Measurements from ENCODE around the gene RBM34.
A peak's percentile ranks its signal among the peaks of the same experiment; 100 is the strongest.

RBM34 gene

DNA sequence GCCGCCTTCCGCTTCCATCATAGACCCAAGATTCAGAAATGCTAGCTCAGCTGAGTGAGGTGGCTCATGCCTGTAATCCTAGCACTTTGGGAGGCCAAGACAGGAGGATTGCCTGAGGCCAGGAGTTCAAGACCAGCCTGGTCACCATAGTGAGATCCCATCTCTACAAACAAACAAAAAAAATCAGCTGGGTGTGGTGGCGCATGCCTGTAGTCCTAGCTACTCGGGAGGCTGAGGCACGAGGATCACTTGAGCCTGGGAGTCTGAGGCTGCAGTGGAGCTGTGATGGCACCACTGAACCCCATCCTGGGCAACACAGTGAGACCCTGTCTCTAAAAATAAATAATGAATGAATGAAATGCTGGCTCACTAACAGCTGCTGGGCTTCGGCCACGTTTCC, 72.1 kb downstream of the RBM34 start:
- H3K27ac ChIP-seq: no peak overlapping the region
- TF ChIP-seq ZFX (IDR thresholded peaks at IDR 0.05): no peak
- TF ChIP-seq, protein P1, sequence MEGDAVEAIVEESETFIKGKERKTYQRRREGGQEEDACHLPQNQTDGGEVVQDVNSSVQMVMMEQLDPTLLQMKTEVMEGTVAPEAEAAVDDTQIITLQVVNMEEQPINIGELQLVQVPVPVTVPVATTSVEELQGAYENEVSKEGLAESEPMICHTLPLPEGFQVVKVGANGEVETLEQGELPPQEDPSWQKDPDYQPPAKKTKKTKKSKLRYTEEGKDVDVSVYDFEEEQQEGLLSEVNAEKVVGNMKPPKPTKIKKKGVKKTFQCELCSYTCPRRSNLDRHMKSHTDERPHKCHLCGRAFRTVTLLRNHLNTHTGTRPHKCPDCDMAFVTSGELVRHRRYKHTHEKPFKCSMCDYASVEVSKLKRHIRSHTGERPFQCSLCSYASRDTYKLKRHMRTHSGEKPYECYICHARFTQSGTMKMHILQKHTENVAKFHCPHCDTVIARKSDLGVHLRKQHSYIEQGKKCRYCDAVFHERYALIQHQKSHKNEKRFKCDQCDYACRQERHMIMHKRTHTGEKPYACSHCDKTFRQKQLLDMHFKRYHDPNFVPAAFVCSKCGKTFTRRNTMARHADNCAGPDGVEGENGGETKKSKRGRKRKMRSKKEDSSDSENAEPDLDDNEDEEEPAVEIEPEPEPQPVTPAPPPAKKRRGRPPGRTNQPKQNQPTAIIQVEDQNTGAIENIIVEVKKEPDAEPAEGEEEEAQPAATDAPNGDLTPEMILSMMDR (conservative IDR thresholded peaks at IDR 0.05): no peak

DNA sequence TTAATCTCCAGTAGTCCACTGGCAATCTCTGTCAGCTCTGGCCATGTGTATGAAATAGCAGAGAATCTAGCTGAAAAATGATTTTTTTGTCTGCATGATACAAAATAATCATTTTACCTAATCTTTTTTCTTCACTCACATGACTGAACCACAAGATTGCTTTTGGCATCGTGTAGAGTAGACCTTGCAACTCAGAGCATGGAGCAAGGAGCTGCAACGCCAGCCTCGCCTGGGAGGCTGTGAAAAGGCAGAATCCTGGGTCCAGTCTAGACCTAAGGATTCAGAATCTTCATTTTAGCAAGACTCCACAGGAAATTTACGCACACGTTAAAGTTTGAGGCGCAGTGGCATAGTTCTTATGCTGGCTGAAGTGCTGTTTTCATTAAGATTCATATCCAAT, 72.6 kb downstream of the RBM34 start:
- H3K27ac ChIP-seq: no peak overlapping the region
- TF ChIP-seq, protein P1 (conservative IDR thresholded peaks at IDR 0.05): no peak
- TF ChIP-seq ZFX (IDR thresholded peaks at IDR 0.05): no peak

DNA sequence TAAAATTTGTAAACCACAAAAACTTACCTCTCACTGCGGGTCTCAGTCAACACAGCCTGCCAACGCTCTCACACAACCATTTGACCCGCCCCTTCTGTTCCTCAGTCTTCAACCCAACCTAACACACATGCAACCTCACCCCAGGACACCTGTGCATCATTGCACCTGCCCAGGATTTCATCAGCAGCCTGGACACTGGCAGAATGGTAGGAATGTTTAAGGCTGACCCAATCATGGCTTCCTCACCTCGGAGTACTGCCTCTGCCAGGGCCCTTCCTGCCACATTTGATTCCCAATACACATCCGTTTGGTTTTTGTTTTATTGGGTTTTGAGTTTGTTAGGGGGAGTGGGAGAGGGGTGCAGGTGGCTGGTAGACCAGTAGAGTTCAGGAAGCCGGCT, 73.1 kb downstream of the RBM34 start:
- H3K27ac ChIP-seq: no peak overlapping the region
- TF ChIP-seq, protein P1 (conservative IDR thresholded peaks at IDR 0.05): no peak
- TF ChIP-seq ZFX (IDR thresholded peaks at IDR 0.05): no peak

DNA sequence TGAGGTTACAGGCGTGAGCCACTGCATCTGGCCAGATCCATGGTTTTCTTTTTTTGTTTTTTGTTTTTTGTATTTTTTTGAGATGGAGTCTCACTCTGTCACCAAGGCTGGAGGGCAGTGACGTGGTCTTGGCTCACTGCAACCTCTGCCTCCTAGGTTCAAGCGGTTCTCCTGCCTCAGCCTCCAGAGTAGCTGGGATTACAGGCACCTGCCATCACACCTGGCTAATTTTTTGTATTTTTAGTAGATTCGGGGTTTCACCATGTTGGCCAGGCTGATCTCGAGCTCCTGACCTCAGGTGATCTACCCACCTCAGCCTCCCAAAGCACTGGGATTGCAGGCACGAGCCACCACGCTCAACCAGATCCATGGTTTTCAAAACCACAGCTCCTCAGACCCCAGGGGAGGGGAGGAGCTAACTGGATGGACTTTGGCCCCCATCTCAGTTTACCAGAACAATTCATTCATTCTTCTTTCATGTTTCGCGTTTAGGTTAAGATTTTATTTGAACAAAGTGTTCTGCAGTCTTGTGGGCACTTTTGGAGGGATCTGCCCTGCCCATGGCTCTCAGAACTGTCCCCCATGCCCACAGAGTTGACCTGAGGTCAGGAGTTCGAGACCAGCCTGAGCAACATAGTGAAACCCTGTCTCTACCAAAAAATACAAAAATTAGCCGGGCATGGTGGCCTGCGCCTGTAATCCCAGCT, 75.5 kb downstream of the RBM34 start:
- peak overlapping the region; percentile 75; the same call in 1 of the 2 replicates for H3K27ac ChIP-seq

Measured in C4-2B (cell line).